HG03095 (cell line): ENCODE data around the gene HELQ.
"Not testable (repeated sequence)": the region's sequence is repeated elsewhere in the genome, so short reads cannot be mapped to it uniquely, and the experiment has no call there.

ENCODE experiments used
- ATAC-seq: cut with Tn5 transposase; IDR thresholded peaks from one replicate; pipeline ENCODE4 v1.9.1; 2021; ENCODE audit warnings: moderate library complexity; ENCODE audit not compliant: unreplicated experiment

HELQ gene

DNA sequence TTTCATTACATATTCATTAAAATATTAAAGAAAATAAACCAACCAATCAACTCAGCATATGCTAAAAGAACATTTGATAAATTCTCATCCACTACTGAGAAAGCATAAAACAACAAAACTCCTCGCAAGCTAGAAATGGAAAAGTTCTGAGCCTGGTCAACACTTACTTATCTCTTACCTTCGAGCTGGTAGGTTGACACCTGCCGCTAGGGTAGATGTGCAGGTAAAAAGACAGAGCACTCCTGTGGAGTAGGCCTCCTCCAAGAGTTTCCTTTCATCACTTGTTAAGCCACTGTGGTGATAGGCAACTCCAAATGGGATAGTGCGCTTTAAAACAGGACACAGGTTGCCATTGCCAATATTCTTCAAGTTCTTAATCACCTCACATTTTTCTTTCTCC, 18.9 kb downstream of the HELQ start:
- ATAC-seq = no peak

DNA sequence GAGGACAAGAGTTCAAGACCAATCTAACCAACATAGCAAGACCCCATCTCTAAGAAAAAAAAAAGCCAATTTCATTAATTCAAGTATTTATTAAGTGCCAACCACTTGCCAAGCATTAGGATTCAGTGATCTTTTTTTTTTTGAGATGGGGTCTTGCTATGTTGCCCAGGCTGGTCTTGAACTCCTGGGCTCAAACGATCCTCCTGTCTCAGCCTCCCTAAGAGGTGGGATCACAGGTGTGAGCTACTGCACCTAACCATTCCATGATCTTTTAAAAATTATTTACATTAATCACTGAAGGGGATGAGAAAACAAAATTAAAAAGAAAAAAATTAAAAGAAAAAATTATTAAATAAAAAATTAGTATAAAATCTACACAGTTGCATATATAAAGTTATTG, 24.4 kb downstream of the HELQ start:
- ATAC-seq = no peak

DNA sequence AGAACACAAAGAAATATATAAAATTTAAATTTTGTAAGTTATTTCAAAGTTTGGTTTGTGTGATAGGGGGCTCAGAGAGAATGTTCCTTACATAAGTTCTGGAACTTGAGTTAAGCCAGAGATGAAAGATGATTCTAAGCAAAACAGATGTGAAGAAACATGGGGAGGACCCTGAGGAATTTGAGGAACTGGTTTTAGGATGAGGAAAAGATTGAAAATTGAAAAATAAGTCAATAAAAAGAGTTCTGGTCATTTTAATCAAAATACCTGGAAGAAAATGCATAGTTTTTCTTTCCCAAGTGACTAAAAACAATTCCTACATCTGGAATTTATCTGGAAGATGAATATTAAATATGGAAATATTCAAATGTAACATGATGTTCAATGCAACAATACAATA, 37.4 kb downstream of the HELQ start:
- no peak for ATAC-seq

DNA sequence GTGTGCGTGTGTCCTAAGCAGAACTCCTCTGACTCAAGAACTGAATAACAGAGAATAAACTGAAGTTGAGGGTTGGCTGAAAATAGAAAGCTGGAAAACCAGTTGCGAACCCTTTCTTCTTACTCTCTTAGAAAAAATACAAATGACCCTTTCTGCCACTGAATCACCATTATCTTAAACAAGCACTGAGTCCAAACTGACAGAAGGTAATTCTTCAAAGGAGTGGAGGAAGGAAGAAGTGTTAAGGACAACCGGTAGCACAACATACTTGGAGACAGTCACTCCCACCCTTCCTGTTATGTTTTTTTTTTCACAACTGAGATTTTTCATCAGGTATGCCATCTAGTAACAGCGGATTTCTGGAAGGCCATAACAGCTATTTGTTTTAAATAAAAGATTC, 38.1 kb downstream of the HELQ start:
- no peak for ATAC-seq

DNA sequence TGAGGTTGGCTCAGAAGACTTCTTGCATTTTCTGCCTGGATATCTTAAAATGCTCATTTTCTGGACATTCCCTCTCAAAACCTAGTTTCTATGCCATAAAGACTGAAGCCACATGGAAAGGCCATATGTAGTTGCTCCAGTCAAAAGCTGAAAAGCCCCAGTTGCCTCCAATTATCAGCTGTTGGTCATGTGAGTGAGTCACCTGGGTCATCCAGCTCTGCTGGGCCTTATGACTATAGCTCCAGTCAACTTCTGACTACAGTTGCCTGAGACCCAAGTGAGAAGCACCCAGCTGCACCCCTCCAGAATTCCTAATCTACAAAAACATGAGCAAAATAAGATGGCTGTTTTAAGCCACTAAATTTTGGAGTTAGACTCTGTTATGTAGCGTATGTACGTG, 41.9 kb downstream of the HELQ start:
- no peak for ATAC-seq

DNA sequence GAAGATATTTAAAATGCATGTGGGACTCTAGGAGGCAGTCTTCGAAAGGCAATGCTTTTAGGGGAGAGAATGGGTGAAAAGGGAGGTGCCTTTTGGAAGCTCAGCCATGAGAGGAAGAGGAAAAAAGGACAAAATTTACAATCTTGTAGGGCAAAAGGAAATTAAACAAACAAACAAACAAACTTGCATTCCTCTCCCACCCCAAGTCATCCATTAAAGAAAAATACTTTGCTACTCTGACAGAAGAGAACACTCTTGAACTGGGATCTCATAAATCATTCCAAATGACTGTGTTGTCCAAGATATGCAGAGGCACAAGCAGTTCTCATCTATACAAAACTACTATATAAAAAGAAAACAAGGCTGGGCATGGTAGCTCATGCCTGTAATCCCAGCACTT, 46.7 kb downstream of the HELQ start:
- no peak for ATAC-seq

DNA sequence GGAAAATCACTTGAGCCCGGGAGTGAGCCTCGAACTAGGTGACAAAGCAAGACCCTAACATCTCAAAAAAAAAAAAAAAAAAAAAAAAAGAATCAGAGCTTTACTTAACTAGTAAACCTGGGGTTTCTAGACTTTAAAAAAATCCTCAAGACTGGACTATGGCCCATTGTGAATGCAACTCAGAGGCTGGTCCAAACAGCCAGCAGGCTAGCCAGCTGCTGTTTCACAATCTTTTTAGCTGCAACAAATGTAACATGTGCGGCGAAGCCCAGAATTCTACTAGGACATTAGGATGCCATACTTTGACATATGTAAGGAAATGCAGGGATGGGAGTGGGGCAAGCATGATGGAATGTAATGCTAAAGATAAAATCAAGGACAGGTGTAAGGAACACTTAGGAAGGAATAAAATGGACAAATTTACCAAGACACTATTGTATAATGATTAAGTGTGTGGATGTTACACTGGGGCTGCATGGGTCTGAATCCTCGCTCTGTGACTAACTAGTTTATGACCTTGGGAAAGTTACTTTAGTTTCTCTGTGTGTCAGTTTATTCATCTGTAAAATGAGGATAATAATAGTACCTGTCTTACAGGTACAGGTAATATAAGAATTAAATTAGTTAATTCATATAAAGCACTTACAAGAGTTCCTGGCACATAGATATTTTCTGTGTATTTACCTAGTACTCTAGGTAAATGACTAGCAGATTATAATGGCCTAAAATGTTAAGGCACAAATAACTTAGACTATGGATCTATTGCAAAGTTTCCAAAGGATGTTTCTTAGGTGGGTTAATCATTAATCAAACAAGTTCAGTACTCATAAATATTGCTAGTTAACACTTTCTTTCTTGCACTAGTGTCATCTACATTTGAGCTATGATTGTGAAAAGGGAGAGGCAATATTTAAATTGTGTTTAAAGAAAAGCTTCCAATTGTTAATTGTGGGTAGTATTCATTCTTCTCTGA, 49.5 kb downstream of the HELQ start:
- no peak for ATAC-seq

DNA sequence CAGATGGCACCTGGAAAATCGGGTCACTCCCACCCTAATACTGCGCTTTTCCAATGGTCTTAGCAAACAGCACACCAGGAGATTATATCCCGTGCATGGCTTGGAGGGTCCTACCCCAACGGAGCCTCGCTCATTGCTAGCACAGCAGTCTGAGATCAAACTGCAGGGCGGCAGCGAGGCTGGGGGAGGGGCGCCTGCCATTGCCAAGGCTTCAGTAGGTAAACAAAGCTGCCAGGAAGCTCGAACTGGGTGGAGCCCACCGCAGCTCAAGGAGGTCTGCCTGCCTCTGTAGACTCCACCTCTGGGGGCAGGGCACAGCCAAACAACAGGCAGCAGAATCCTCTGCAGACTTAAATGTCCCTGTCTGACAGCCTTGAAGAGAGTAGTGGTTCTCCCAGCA, 57.5 kb downstream of the HELQ start:
- not testable (repeated sequence) for ATAC-seq

DNA sequence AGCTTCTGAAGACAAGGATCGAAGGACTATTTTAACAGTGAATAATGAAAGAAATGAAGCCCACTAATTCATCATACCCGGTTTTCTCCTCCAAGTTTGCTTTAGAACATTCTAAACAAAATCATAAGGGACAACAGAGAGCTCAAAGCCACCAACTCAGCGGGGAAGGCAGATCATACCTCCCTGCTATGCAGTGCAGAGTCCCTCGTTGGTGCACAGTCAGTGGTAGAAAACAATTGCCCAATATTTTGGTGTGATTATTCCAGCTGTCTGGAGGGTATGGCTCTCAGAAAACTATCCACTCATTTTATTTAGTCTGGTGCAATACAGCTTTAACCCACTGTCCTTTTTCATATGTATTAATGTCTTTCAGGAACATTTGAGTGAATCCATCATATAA, 61.7 kb downstream of the HELQ start:
- ATAC-seq = no peak

DNA sequence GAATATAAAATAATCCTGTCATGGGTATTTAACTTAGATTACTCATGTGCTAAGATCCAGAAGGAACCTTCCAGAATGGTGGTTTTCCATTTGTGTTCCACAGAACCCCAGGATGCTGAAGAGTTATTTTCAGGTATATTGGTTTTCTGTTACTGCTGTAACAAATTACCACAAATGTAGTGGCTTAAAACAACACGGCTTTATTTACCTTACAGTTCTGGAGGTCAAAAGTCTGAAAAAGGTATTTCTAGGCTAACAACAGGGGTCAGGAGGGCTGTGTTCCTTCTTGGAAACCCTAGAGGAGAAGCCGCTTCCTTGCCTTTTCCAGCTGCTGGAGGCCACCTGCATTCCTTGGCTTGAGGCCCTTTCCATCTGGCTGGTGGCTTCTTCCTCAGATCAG, 63.1 kb downstream of the HELQ start:
- ATAC-seq = no peak

DNA sequence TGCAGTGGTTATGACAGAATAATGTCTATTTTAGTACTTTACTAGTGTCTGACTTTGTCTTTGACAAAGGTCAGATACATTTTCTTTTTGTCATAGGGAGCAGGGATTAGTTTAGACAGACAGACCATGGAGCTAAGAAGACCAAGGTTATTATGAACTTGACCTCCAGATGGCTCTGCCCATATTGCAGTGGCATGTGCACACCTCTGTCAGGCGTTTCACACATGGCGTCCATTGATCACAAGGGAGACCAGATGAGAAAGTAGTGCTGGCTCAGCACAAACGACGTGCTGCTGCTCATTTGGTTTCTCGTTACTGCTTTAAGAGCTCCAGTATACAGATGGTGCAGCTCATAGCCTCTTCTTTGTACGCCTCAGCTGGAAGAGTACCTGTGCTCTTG, 64.7 kb downstream of the HELQ start:
- ATAC-seq = no peak

DNA sequence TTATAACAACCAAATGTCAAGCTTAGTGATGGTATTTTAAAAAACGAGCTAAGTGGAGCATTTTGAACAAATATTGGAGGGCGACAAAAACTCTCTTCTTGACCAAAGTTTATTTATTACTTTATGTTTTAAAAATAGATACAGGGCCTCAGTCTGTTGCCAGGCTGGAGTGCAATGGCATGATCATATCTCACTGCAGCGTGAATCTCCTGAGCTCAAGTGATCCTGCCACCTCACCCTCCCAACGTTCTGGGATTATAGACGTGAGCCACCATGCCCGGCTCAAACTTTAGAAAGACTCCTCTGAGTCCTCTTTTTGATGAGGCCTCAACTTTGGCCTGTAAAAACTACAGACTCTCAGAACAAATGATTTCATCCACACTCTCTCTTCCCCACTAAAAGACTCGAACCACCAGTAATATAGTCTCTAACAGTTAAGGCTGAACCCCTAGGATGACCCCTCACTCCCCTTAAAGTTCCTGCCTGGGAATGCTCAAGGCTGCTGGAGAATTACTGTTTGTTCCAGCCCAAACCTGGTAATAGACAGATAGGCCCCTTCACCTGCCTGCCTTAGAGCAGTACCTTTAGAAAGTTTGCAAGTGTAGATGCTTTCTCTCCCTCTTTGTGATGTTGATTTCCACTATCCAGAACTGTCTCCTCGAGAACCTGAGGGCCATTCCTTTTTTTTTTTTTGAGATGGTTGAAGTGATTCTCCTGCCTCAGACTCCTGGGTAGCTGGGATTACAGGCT, 65.7 kb downstream of the HELQ start:
- no peak for ATAC-seq

DNA sequence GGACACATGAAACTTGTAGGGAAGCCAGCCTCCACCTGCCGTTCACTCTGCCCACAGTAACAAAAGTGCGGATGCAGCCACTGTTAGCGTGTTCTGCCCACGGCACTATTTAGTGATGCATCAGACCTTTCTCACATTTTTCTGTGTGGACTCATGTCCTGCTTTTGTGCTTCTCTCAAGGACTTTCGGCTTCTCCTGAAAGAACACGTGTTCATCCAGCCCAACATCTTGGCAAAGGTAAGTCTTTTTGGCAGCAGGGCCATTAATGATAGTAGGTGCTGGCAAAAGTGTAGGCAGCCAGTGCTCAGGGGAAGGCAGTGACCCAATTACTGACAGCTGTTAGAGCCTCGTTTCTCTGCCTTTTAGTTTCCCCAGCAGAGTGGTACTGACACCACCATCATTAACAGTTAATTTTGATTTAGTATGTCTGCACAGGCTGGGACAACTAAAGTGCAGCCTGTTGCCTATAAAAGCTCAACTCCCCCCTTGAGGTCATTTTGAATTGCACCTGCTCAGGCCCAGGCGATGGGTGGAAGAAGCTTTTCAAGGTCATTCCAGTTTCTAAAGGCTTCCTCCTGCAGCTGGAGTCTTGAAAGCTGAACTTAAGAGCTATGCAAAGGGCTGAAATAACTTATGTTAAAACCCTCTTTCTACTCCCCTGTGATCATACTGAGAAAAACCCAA, 66.4 kb downstream of the HELQ start:
- ATAC-seq = no peak

DNA sequence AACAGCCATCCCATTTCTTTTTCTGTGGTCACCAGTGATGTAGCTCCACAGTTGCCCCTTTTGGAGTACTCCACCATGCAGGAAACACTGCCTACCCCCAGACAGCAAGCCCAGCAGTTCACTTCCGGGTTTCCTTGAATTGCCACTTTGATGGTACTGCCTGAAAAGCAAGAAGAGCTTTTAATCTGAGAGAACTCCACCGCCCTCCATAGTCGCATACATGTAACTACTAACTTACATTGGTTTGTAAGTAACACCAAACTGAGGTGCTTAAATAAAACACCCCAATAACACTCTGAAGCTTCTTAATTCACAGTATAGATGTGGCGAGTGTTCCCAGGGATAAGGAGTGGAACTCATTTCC, 67.3 kb downstream of the HELQ start:
- no peak for ATAC-seq

DNA sequence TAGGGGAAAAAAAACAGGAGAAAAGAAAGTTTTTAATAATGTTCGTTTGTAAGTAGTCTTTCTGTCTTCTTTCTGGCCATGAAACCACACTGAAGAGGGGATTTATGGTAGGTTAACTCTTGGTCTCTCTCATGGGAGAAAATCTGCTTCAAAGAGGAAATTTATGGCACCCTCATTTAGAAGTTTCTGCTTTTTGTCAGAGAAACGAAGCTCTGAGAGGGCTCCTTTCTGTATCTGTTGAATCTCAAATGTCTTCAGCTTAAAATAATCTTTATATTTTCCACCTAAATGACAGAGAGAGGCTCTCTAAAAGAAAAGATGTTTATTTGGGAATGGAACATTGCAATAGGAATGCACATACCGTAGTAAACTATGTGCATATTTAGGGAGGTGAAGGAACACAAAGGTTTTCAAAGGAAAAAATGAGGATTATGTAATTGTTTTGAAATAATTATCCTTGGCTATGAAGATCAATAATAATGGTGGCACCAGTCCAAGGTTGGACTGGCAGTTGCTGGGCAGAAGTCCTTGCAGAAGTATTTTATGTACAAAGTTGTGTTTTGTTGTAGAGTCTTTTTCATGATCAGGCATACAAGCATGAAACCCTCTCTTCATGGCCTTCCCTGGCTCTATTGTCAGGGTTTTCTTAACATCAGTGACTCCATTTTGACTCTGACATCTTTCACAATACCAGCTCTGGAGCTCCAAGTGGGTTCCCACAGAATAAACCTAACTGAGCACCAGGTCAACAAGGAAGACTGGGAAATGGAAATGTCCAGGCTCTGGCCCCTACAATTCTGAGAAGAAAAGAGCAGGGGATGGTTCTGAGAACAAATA, 67.9 kb downstream of the HELQ start:
- ATAC-seq = no peak

DNA sequence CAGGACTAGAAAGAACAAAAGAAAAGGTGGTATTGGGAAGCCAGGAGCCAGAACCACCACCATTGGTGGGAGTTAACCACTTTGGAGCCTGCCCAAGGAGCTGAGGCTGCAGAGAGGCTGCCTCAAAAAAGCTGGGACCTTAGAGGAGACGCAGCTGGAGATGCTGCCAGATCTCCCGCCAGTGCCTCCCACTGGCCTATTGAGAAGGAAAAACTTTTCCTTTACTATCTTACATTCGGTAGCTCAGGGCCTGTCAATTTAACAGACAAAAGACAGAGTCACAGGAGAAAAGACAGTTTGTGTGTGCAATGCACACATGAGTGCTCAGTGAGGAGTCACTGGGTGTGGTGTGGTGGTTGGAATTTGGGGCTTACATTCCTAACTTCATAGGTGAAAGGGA, 68.6 kb downstream of the HELQ start:
- no peak for ATAC-seq

DNA sequence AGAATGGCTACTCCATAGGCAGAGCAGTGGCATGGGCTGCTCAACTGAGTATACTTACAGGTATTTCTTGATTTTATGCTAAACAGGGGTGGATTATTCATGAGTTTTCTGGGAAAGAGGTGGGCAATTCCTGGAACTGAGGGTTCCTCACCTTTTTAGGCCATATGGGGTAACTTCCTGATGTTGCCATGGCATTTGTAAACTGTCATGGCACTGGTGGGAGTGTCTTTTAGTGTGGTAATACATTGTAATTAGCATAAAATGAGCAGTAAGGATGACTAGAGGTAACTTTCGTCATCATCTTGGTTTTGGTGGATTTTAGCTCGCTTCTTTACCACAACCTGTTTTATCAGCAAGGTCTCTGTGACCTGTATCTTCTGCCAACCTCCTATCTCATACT, 72.8 kb downstream of the HELQ start:
- ATAC-seq = no peak

DNA sequence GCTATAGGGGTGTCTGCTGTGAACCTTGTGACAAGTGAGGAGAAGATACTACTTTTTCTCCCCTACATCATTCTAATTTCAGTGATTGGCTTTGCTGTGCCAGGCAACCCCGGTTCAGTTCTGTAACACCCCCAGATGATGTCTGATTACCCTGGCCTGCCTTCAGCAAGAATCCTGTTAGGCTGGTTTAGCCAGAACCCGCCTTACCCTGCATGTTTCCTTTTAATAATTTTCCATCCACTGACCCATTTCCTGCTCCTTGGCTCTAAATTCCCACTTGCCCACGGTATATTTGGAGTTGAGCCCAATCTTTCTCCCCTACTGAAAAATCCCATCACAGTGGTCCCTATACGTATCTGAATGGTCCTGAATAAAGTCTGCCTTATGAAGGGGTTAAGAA, 74.5 kb downstream of the HELQ start:
- ATAC-seq = no peak

DNA sequence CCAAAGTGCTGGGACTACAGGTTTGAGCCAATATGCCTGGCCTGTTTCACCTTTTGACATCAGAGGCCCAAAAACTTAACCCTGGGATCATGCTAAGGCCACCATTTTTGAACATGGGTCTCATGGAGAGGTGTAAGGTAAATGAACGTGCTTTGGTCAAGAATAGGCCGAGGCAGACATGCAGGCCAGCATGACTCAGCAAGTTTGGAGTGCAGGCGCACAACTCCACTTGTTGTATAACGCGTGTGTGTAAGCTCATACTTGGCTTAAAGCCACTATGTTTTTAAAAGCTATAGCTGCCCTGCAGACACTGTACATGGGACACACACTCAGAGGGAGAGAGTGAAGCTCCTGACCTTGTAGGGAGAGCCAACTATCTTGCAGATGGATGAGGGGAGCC, 77.2 kb downstream of the HELQ start:
- ATAC-seq = no peak

DNA sequence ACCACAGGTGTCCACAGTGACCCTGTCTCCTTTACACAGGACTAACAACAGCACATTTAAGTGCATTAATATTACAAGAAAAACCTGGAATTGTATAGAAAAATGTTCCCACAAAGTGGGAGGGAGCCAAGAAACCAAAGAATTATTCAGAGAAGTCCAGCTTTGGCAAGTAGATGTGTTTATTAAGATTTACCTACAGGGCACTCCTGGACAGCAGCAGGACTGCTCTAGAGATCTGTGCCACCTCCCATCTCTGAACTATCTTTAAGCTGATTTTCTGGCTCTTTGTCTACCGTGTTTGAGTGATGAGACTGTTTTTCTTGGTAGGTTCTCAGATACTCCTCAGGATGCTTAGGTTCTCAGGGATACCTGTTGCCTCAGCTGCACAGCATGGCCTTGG, 82.7 kb downstream of the HELQ start:
- no peak for ATAC-seq

DNA sequence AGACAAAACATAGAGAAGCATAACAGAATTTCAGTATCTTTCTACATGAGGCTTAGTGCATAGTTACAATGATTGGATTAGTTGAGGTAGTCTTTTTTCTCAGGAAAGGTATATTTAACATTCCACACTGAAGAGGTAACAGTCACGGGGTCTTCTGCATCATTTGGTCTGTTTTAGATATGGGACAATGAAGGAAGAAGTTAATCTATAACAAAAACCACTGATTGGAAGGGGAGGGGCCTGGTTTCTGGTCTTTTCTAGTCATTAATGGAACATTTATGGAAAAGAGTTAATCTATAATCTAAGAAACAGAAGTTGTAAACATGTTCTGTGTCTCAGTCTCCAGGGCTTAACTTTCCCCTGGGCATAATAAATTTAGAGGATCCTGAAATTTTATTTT, 83.7 kb downstream of the HELQ start:
- no peak for ATAC-seq
